H1 (cell line): ENCODE measurements around the gene SLC24A1. TPM values are rescaled to one million over a fixed set of nuclear protein-coding genes. Genes with fewer than 3 reads are reported as not detected.

ENCODE experiments used
- CTCF ChIA-PET: fragments of 300-600 bp; sonication (Branson Sonifier 250); formaldehyde crosslinking; loops from one replicate; lab custom pipeline; 2021; ENCODE audit not compliant: partially characterized antibody; lab: Charles Lee
- POLR2A ChIA-PET: fragments of 300-600 bp; sonication (Branson Sonifier 250); formaldehyde crosslinking; loops from one replicate; lab custom pipeline; 2021; ENCODE audit warnings: inconsistent platforms; ENCODE audit not compliant: partially characterized antibody; lab: Charles Lee
- DNase-seq, 2 experiments: peaks; one replicate each; pipeline versions ENCODE4 v3.0.0 to v3.0.0-alpha.2; 2010 to 2022; ENCODE audit warnings: low spot score in 2 of 2, low read depth in 1 of 2, mixed read lengths in 1 of 2
- FAIRE-seq: peaks from 2 replicates; lab custom pipeline; 2011; peaks lifted over from hg19 to GRCh38; lab: Jason Lieb, UNC
- H2AFZ ChIP-seq: 2 replicates; pipeline ENCODE4 v1.8.1; 2012; ENCODE audit warnings: low read length, inconsistent platforms
- H2AK5ac ChIP-seq: 2 replicates; pipeline ENCODE4 v1.6.1; 2013; ENCODE audit warnings: low read depth, low read length
- H2BK120ac ChIP-seq: replicated peaks from 2 replicates; pipeline ENCODE3; 2013; ENCODE audit warnings: low read depth, low read length, inconsistent platforms
- H2BK12ac ChIP-seq: 2 replicates; pipeline ENCODE4 v1.6.1; 2013; ENCODE audit warnings: low read depth, low read length
- H2BK15ac ChIP-seq: 2 replicates; pipeline ENCODE4 v1.6.1; 2013; ENCODE audit warnings: low read length
- H2BK20ac ChIP-seq: 2 replicates; pipeline ENCODE4 v1.6.1; 2013; ENCODE audit warnings: low read length
- H2BK5ac ChIP-seq: 2 replicates; pipeline ENCODE4 v1.6.1; 2013; ENCODE audit warnings: low read depth, low read length
- H3K14ac ChIP-seq: 2 replicates; pipeline ENCODE4 v1.6.1; 2013; ENCODE audit warnings: inconsistent platforms; ENCODE audit not compliant: insufficient read length
- H3K18ac ChIP-seq: 2 replicates; pipeline ENCODE4 v1.6.1; 2013; ENCODE audit warnings: low read length; ENCODE audit errors: extremely low read depth
- H3K23ac ChIP-seq: 2 replicates; pipeline ENCODE4 v1.6.1; 2013; ENCODE audit warnings: inconsistent platforms; ENCODE audit not compliant: insufficient read length
- H3K23me2 ChIP-seq: 2 replicates; pipeline ENCODE4 v1.6.1; 2013; ENCODE audit warnings: low read depth, low read length
- H3K27ac ChIP-seq: 2 replicates; pipeline ENCODE4 v1.6.1; 2011; ENCODE audit warnings: low read depth, low read length, inconsistent platforms
- H3K27me3 ChIP-seq, 4 experiments: replicated peaks in 1 of 4; 1 replicate in 1 of 4; 2 replicates in 3 of 4; pipeline versions ENCODE4 v1.6.1 to v1.8.1; 2011 to 2013; ENCODE audit warnings: low read length in 3 of 4, mild to moderate bottlenecking in 3 of 4, inconsistent platforms in 2 of 4, mixed read lengths in 2 of 4, moderate library complexity in 1 of 4; ENCODE audit not compliant: control insufficient read depth in 3 of 4, insufficient read depth in 3 of 4; ENCODE audit errors: extremely low read depth in 1 of 4
- H3K36me3 ChIP-seq, 4 experiments: 2 replicates each; pipeline versions ENCODE4 v1.6.1 to v1.8.1; 2011 to 2013; ENCODE audit warnings: mild to moderate bottlenecking in 4 of 4, low read length in 3 of 4, moderate library complexity in 2 of 4, control low read depth in 1 of 4, inconsistent platforms in 1 of 4; ENCODE audit not compliant: insufficient read depth in 4 of 4, control insufficient read depth in 2 of 4
- H3K4ac ChIP-seq: replicated peaks from 2 replicates; pipeline ENCODE3; 2013; ENCODE audit warnings: low read length, low read depth, mixed read lengths, inconsistent platforms; ENCODE audit not compliant: insufficient read length
- H3K4me1 ChIP-seq, 4 experiments: replicated peaks in 1 of 4; 1 replicate in 1 of 4; 2 replicates in 3 of 4; pipeline versions ENCODE4 v1.6.1 to v1.8.1; 2011 to 2013; ENCODE audit warnings: low read length in 3 of 4, inconsistent platforms in 2 of 4, mixed read lengths in 1 of 4; ENCODE audit not compliant: insufficient read depth in 4 of 4, control insufficient read depth in 3 of 4
- H3K4me2 ChIP-seq, 2 experiments: 2 replicates each; pipeline versions ENCODE4 v1.6.1 to v1.8.1; 2011 to 2013; ENCODE audit warnings: low read depth in 2 of 2, low read length in 2 of 2, control low read depth in 1 of 2, inconsistent platforms in 1 of 2, mild to moderate bottlenecking in 1 of 2; ENCODE audit not compliant: insufficient read depth in 1 of 2
- H3K4me3 ChIP-seq, 4 experiments: fragments of 200-600, 300-600 bp in 1 of 4; sonication (generic), shearing (Covaris generic), sonication (Bioruptor Twin) in 1 of 4; 2 replicates each; pipeline versions ENCODE4 v1.5.1 to v1.8.1; 2011 to 2016; ENCODE audit warnings: low read length in 4 of 4, low read depth in 3 of 4, control low read depth in 2 of 4, inconsistent platforms in 2 of 4, mild to moderate bottlenecking in 2 of 4, mixed read lengths in 1 of 4, moderate library complexity in 1 of 4; ENCODE audit not compliant: insufficient read depth in 2 of 4; ENCODE audit errors: extremely low read depth in 1 of 4
- H3K56ac ChIP-seq: replicated peaks from 2 replicates; pipeline ENCODE3; 2013; ENCODE audit warnings: low read depth, mild to moderate bottlenecking, mixed read lengths, low read length, inconsistent platforms; ENCODE audit not compliant: insufficient read length
- H3K79me1 ChIP-seq: 2 replicates; pipeline ENCODE4 v1.6.1; 2013; ENCODE audit warnings: low read depth, low read length, control low read depth
- H3K79me2 ChIP-seq, 2 experiments: 2 replicates each; pipeline versions ENCODE4 v1.6.1 to v1.8.1; 2012 to 2013; ENCODE audit warnings: low read length in 2 of 2, mild to moderate bottlenecking in 2 of 2, inconsistent platforms in 1 of 2; ENCODE audit not compliant: insufficient read depth in 2 of 2, control insufficient read depth in 1 of 2
- H3K9ac ChIP-seq, 4 experiments: replicated peaks in 1 of 4; 1 replicate in 1 of 4; 2 replicates in 3 of 4; pipeline versions ENCODE4 v1.6.1 to v1.8.1; 2011 to 2013; ENCODE audit warnings: low read depth in 3 of 4, low read length in 3 of 4, control low read depth in 2 of 4, mild to moderate bottlenecking in 2 of 4, moderate library complexity in 2 of 4, inconsistent platforms in 1 of 4; ENCODE audit errors: extremely low read depth in 1 of 4
- H3K9me3 ChIP-seq, 2 experiments: 2 replicates each; pipeline versions ENCODE4 v1.6.1 to v1.8.1; 2012 to 2013; ENCODE audit warnings: mild to moderate bottlenecking in 2 of 2, moderate library complexity in 2 of 2, control low read depth in 1 of 2, inconsistent platforms in 1 of 2, low read depth in 1 of 2, low read length in 1 of 2, mixed read lengths in 1 of 2; ENCODE audit not compliant: insufficient read depth in 2 of 2
- H4K20me1 ChIP-seq, 2 experiments: replicated peaks in 1 of 2; 2 replicates each; pipeline versions ENCODE3 to v1.8.1; 2011 to 2013; ENCODE audit warnings: inconsistent platforms in 2 of 2, low read length in 2 of 2, mild to moderate bottlenecking in 1 of 2; ENCODE audit not compliant: insufficient read depth in 2 of 2, control insufficient read depth in 1 of 2
- H4K5ac ChIP-seq: 2 replicates; pipeline ENCODE4 v1.6.1; 2013; ENCODE audit warnings: low read length, low read depth, mixed read lengths, inconsistent platforms; ENCODE audit not compliant: insufficient read length
- H4K8ac ChIP-seq: 2 replicates; pipeline ENCODE4 v1.8.0; 2013; ENCODE audit warnings: mild to moderate bottlenecking, moderate library complexity, low read length, inconsistent platforms; ENCODE audit not compliant: insufficient read depth; ENCODE audit errors: extremely low read depth
- H4K91ac ChIP-seq: replicated peaks from 2 replicates; pipeline ENCODE3; 2013; ENCODE audit warnings: low read length, mixed read lengths, inconsistent platforms; ENCODE audit not compliant: insufficient read length
- CBX8 ChIP-seq: fragments of 300-800, 300-1000 bp; sonication (generic); IDR thresholded peaks from 2 replicates; pipeline ENCODE4 v1.7.1; 2016; ENCODE audit warnings: low read depth, low read length, borderline replicate concordance
- CHD1 ChIP-seq: IDR thresholded peaks from 2 replicates; pipeline ENCODE4 v1.6.1; 2012; ENCODE audit warnings: low read depth, low read length, improper control_type of control experiment
- CHD2 ChIP-seq: IDR thresholded peaks from 2 replicates; pipeline ENCODE4 v1.6.1; 2012; ENCODE audit warnings: low read length, improper control_type of control experiment
- GABPA ChIP-seq: IDR thresholded peaks from 2 replicates; pipeline ENCODE4 v1.6.1; 2011; ENCODE audit warnings: mild to moderate bottlenecking, low read length, moderate library complexity, borderline replicate concordance; ENCODE audit not compliant: insufficient read depth
- HDAC6 ChIP-seq: IDR thresholded peaks from one replicate; pipeline ENCODE4 v1.7.1; 2012; ENCODE audit warnings: low read depth, mild to moderate bottlenecking, inconsistent platforms, low read length, moderate library complexity
- RNF2 ChIP-seq: fragments of 200-900, 300-1000 bp; sonication (generic); IDR thresholded peaks from 2 replicates; pipeline ENCODE4 v1.7.1; 2016; ENCODE audit warnings: borderline replicate concordance, low read depth, mild to moderate bottlenecking, antibody characterized with exemption, low read length; ENCODE audit not compliant: poor library complexity, severe bottlenecking; ENCODE audit errors: missing control alignments
- RXRA ChIP-seq: IDR thresholded peaks from 2 replicates; pipeline ENCODE4 v1.6.1; 2011; ENCODE audit warnings: low read depth, mild to moderate bottlenecking, low read length, moderate library complexity; ENCODE audit not compliant: insufficient read depth
- SAP30 ChIP-seq: fragments of 300-600 bp; sonication (generic); IDR thresholded peaks from 2 replicates; pipeline ENCODE4 v1.7.1; 2012; ENCODE audit warnings: low read length, moderate library complexity, mild to moderate bottlenecking, inconsistent platforms; ENCODE audit not compliant: insufficient read depth, insufficient replicate concordance
- SP4 ChIP-seq: IDR thresholded peaks from 2 replicates; pipeline ENCODE4 v1.6.1; 2012; ENCODE audit warnings: low read length, inconsistent platforms
- TEAD4 ChIP-seq: IDR thresholded peaks from 2 replicates; pipeline ENCODE4 v1.6.1; 2012; ENCODE audit warnings: low read depth, low read length, inconsistent platforms, mixed read lengths
- WGBS, 2 experiments: shearing (Covaris generic) in 1 of 2; methylation state at CpG; one replicate each; pipeline versions ENCODE4 v1.1.6 to v1.1.7; 2013 to 2015; ENCODE audit warnings: low lambda C conversion rate in 2 of 2, mixed read lengths in 2 of 2, inconsistent platforms in 1 of 2, low coverage in 1 of 2, missing lambda C conversion rate in 1 of 2; ENCODE audit not compliant: insufficient replicate concordance in 2 of 2, insufficient coverage in 1 of 2, insufficient read length in 1 of 2; ENCODE audit errors: extremely low coverage in 1 of 2, missing lambda C conversion rate in 1 of 2; 5-methylcytosine and 5-hydroxymethylcytosine counted together
- polyA plus RNA-seq, 7 experiments: library from polyadenylated mRNA; depleted of rRNA in 3 of 7; stranded (reverse) in 5 of 7; unstranded in 2 of 7; fragments of >200 nt in 5 of 7; fragments of 200-250 nt in 2 of 7; gene quantifications; 1 replicate in 5 of 7; 2 replicates in 1 of 7; 4 replicates in 1 of 7; pipeline versions ENCODE4 v1.2.1 to v1.2.3, GENCODE V29; 2011 to 2013; ENCODE audit warnings: missing spikeins in 2 of 7, mixed read lengths in 2 of 7
- total RNA-seq: library from RNA; stranded (reverse); fragmentation: NEBNext Ultra II Directional; extraction: Animal tissue kit (Norgen Biotek cat#: 25700); gene quantifications from 2 replicates; pipeline ENCODE4 v1.2.1, GENCODE V29; 2021

The SLC24A1 gene
- total and polyA plus RNA-seq, 2 of the 8 experiments (the other 6 are each of a cell fraction or from before 2014, with no cell fraction given) = 4.9 to 6.6 TPM

DNA sequence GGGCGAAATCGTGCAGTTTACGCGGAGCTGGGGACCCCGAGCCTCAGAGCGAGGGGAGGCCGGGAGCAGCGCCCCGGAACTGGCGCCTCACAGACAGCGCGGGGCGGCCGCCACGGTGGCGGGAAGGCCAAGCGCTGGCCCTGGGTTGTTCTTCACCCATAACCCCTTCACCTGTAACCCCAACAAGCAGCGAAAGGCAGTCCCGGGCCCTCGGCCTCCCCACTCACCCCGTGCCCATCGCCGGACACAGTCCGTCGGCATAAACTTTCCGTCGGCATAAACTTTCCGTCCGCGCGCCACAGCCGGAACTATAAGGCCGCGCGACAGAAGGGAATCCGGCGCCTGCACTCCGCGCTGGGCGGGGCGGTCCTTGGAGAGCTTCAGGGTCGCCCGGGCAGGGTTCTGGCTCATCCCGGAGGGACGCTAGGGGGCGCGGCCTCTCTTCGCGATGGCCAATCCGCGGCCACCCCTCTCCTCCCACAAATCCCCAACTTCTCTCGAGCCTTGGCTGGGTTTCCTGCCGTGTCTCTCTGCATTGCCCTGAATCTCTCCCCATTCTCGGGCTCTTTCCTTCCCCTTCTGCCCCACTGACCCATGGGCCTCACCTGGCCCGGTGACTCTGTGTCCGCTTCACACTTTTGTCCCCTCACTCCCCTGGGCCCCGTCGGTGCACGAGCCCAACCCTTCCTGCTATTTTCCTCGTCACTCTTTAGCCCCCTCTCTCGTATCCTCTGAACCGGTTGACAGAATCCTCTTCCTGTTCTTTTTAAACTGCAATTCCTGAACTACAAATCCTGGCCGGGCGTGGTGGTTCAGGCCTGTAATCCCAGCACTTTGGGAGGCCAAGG is 10.6 kb upstream of the SLC24A1 start, which contains the start of gene INTS14:
TSS of gene INTS14 (minus strand) at position 261 of the 848 bp plus-strand sequence. CDS start 3,751 bp downstream, outside the sequence.
- Histone ChIP-seq H2BK15ac (peak within 1 kb of the TSS; percentile 84; the same call in 1 of the 2 replicates), H3K9ac (peak within 1 kb of the TSS; percentile 83 to 96 (median 92)), H3K23ac (no peak within 1 kb of the TSS), H2BK12ac (peak within 1 kb of the TSS; percentile 61; the same call in 1 of the 2 replicates), H3K4me2 (peak within 1 kb of the TSS; percentile 71 to 91), H2BK5ac (peak within 1 kb of the TSS; percentile 96), H4K91ac (peak within 1 kb of the TSS; percentile 87), H3K27me3 (no peaks in the 10 kb centered on the region), H3K79me1 (0 out of 2 replicates have a peak, but pooled peaks cover 4% of the 10 kb centered on the region), H4K8ac (peak within 1 kb of the TSS; percentile 94), H3K4ac (peak within 1 kb of the TSS; percentile 94), H2BK120ac (peak within 1 kb of the TSS; percentile 76), H2AK5ac (no peak within 1 kb of the TSS), H3K36me3 (peaks cover 0 to 5% (median 0%) of the 10 kb centered on the region in 4 experiments; a peak in 1 of 8 replicates), H3K4me1 (peaks cover 6 to 8% (median 8%) of the 10 kb centered on the region in 4 experiments; a peak in 6 of 7 replicates), H4K20me1 (peaks cover 0 to 2% of the 10 kb centered on the region in 2 experiments), H3K18ac (peak within 1 kb of the TSS; percentile 64), H4K5ac (peak within 1 kb of the TSS; percentile 84), H3K56ac (peak within 1 kb of the TSS; percentile 80), H3K9me3 (no peaks in the 10 kb centered on the region), H3K4me3 (peak within 1 kb of the TSS; percentile 80 to 98 (median 93)), H3K14ac (no peak within 1 kb of the TSS), H3K27ac (peak within 1 kb of the TSS; percentile 93), H3K79me2 (peaks cover 7 to 36% of the 10 kb centered on the region in 2 experiments), H2BK20ac (no peak within 1 kb of the TSS), H2AFZ (peak within 1 kb of the TSS; percentile 89), H3K23me2 (peaks cover 4% of the 10 kb centered on the region; the same call in 1 of the 2 replicates)
- 2% methylated on average over 64 of the region's 64 CpGs; no CpG with 5 or more reads in 1 of the 2 experiments for WGBS, 2 experiments
- CTCF ChIA-PET = interaction anchor here (0.6 to 2.0 kb wide), 21 partner anchors 9 to 639 kb away, joined by 3 to 8 read pairs (median 3); no protein-coding TSS in a partner anchor
- FAIRE-seq (peak; percentile 13), DNase-seq (peak; percentile 89 to 98)
- POLR2A ChIA-PET = interaction anchor here (0.6 to 3.2 kb wide), 27 partner anchors 8 to 862 kb away, joined by 3 to 25 read pairs (median 4); partner anchors contain the start of genes HACD3, RAB11A and SLC24A1
- no peak for TF ChIP-seq SAP30
- no peak for TF ChIP-seq HDAC6
- peak; percentile 88 for TF ChIP-seq SP4
- TF ChIP-seq CHD1 = no peak
- TF ChIP-seq RXRA = 0 out of 2 replicates have a peak, but pooled peaks have one; percentile 62
- no peak for TF ChIP-seq CBX8
- no peak; the same call in 1 of the 2 replicates for TF ChIP-seq CHD2
- peak; percentile 95 for TF ChIP-seq GABPA
- no peak for TF ChIP-seq RNF2
- TF ChIP-seq TEAD4 = peak; percentile 61
